PC-9 (cell line): Measurements from ENCODE around the gene RELA. TPM values are rescaled to one million over a fixed set of nuclear protein-coding genes. Genes with fewer than 3 reads are reported as not detected.
A peak's percentile ranks its signal among the peaks of the same experiment; 100 is the strongest.

Source experiments
- BruUV-seq: library from RNA; stranded (reverse); fragments of 400-500 nt; replicated peaks from 2 replicates; lab custom pipeline; 2021; lab: Mats Ljungman, UMichigan
- CTCF ChIA-PET: fragments of 300-600 bp; sonication (Branson Sonifier 250); formaldehyde crosslinking; loops from one replicate; lab custom pipeline; 2022; ENCODE audit warnings: antibody characterized with exemption; lab: Charles Lee
- POLR2A ChIA-PET: fragments of 300-600 bp; sonication (Branson Sonifier 250); formaldehyde crosslinking; loops from one replicate; lab custom pipeline; 2022; ENCODE audit warnings: antibody characterized with exemption; ENCODE audit not compliant: unreplicated experiment; lab: Charles Lee
- DNase-seq, 2 experiments: peaks; one replicate each; pipeline versions ENCODE4 v3.0.0 to v3.0.0-alpha.2; 2015 to 2022; ENCODE audit warnings: mixed read lengths in 1 of 2
- H2AFZ ChIP-seq: fragments of 200-600 bp; sonication (generic); 2 replicates; pipeline ENCODE4 v1.8.1; 2017; ENCODE audit warnings: antibody characterized with exemption
- H3F3A ChIP-seq: fragments of 200-600 bp; sonication (generic); 2 replicates; pipeline ENCODE4 v1.8.1; 2017; ENCODE audit warnings: antibody characterized with exemption, mild to moderate bottlenecking, low read depth; ENCODE audit not compliant: insufficient read depth
- H3K27ac ChIP-seq: fragments of 200-600 bp; sonication (generic); 2 replicates; pipeline ENCODE4 v1.6.1; 2016; ENCODE audit warnings: mixed run types
- H3K27me3 ChIP-seq: fragments of 200-600 bp; sonication (generic); 2 replicates; pipeline ENCODE4 v1.6.1; 2016; ENCODE audit warnings: low read depth, mixed run types; ENCODE audit not compliant: insufficient read depth
- H3K36me3 ChIP-seq: fragments of 200-600 bp; sonication (generic); 2 replicates; pipeline ENCODE4 v1.6.1; 2016; ENCODE audit warnings: low read depth, mixed run types
- H3K4me1 ChIP-seq: fragments of 200-600 bp; sonication (generic); replicated peaks from 2 replicates; pipeline ENCODE4 v1.6.1; 2016; ENCODE audit warnings: mixed run types; ENCODE audit not compliant: insufficient read depth
- H3K4me2 ChIP-seq: fragments of 200-600 bp; sonication (generic); 2 replicates; pipeline ENCODE4 v1.6.1; 2017; ENCODE audit warnings: mixed run types
- H3K4me3 ChIP-seq: fragments of 200-600 bp; sonication (generic); 2 replicates; pipeline ENCODE4 v1.6.1; 2016; ENCODE audit warnings: mixed run types
- H3K79me2 ChIP-seq: fragments of 200-600 bp; sonication (generic); 2 replicates; pipeline ENCODE4 v1.6.1; 2017; ENCODE audit warnings: low read depth, mixed run types
- H3K9me2 ChIP-seq: fragments of 200-600 bp; sonication (generic); 2 replicates; pipeline ENCODE4 v1.8.1; 2017; ENCODE audit warnings: mild to moderate bottlenecking; ENCODE audit not compliant: insufficient read depth
- H3K9me3 ChIP-seq: fragments of 200-600 bp; sonication (generic); 2 replicates; pipeline ENCODE4 v1.8.1; 2016; ENCODE audit warnings: low read depth; ENCODE audit not compliant: insufficient read depth
- H4K20me1 ChIP-seq: fragments of 200-600 bp; sonication (generic); 2 replicates; pipeline ENCODE4 v1.8.1; 2017; ENCODE audit not compliant: insufficient read depth
- EZH2 ChIP-seq: fragments of 200-600 bp; sonication (generic); IDR thresholded peaks from 2 replicates; pipeline ENCODE4 v1.8.0; 2017; ENCODE audit warnings: antibody characterized with exemption, low read depth
- intact Hi-C: fragments of 100-400 bp; cut with micrococcal nuclease; formaldehyde crosslinking; loops from one replicate; pipeline ENCODE4 v1.10.0; 2022; ENCODE audit not compliant: unreplicated experiment
- total RNA-seq: library from RNA; stranded (reverse); gene quantifications from 2 replicates; pipeline ENCODE4 v1.2.3, GENCODE V29; 2021
- TF ChIP-seq, protein P1 (sequence below): fragments of 200-600 bp; sonication (generic); conservative IDR thresholded peaks from 2 replicates; pipeline ENCODE4 v1.6.1; 2017; ENCODE audit warnings: mixed run types, antibody characterized with exemption, mild to moderate bottlenecking, moderate library complexity

The RELA gene
- total RNA-seq, 1 experiment from 2014 or later, result 86.8 TPM

DNA sequence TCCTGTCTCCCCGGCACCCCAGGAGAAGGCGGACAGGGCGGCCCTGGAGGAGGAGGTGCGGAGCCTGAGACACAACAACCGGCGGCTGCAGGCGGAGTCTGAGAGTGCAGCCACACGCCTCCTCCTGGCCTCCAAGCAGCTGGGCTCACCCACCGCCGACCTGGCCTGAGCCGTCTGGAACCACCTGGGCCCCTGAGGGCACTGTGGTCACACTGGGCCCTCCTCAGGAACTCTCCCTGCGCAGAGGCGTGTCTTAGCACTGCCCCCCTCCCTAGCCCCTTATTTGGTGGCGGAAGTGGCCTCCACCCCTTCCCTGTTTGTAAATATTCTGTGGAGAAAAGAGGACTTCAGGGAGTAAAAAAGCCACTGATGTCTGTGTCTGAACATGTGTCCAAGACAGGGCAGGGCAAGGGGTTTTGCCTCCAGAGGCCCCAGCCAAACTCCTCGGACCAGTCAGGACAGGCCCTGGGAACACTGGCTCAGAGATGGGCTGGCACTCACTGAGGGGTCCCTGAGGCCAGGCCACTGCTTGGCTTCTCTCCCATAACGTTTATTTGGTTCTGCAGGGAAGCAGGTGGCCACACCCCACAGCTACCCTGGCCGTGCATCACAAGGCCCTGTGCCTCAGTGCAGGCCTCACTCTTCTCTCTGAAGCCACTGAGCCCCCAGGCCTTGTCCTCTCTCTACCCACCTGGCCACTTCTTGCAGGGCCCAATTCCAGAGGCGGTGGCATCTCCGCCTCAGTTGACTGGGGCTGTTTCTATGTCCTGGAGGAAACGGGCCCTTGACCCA lies 12.0 kb downstream of the RELA start:
- POLR2A ChIA-PET, result interaction anchor here (0.6 kb wide), 1 partner anchor 252 kb away, joined by 3 read pairs; no protein-coding TSS in a partner anchor
- peak; percentile 25 to 26 for DNase-seq
- Histone ChIP-seq H3K4me1 (peaks cover 35% of the 10 kb centered on the region), H3K9me2 (no peaks in the 10 kb centered on the region), H3K79me2 (no peaks in the 10 kb centered on the region), H3K4me3 (no peak overlapping the region), H4K20me1 (no peaks in the 10 kb centered on the region), H3K27ac (peak overlapping the region; percentile 76), H3K4me2 (peak overlapping the region; percentile 76), H3K36me3 (0 out of 2 replicates have a peak, but pooled peaks cover 3% of the 10 kb centered on the region), H2AFZ (no peak overlapping the region), H3F3A (peaks cover 47% of the 10 kb centered on the region), H3K9me3 (no peaks in the 10 kb centered on the region), H3K27me3 (no peaks in the 10 kb centered on the region)
- BruUV-seq, result no TSS peak
- no peak for TF ChIP-seq EZH2
- TF ChIP-seq, protein P1, sequence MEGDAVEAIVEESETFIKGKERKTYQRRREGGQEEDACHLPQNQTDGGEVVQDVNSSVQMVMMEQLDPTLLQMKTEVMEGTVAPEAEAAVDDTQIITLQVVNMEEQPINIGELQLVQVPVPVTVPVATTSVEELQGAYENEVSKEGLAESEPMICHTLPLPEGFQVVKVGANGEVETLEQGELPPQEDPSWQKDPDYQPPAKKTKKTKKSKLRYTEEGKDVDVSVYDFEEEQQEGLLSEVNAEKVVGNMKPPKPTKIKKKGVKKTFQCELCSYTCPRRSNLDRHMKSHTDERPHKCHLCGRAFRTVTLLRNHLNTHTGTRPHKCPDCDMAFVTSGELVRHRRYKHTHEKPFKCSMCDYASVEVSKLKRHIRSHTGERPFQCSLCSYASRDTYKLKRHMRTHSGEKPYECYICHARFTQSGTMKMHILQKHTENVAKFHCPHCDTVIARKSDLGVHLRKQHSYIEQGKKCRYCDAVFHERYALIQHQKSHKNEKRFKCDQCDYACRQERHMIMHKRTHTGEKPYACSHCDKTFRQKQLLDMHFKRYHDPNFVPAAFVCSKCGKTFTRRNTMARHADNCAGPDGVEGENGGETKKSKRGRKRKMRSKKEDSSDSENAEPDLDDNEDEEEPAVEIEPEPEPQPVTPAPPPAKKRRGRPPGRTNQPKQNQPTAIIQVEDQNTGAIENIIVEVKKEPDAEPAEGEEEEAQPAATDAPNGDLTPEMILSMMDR, result no peak
- CTCF ChIA-PET, result no interaction called here
- intact Hi-C loops, result loop anchor here (5.0 kb wide), 2 partner anchors 33 to 362 kb away; partner anchors contain the start of genes CST6 and PCNX3

DNA sequence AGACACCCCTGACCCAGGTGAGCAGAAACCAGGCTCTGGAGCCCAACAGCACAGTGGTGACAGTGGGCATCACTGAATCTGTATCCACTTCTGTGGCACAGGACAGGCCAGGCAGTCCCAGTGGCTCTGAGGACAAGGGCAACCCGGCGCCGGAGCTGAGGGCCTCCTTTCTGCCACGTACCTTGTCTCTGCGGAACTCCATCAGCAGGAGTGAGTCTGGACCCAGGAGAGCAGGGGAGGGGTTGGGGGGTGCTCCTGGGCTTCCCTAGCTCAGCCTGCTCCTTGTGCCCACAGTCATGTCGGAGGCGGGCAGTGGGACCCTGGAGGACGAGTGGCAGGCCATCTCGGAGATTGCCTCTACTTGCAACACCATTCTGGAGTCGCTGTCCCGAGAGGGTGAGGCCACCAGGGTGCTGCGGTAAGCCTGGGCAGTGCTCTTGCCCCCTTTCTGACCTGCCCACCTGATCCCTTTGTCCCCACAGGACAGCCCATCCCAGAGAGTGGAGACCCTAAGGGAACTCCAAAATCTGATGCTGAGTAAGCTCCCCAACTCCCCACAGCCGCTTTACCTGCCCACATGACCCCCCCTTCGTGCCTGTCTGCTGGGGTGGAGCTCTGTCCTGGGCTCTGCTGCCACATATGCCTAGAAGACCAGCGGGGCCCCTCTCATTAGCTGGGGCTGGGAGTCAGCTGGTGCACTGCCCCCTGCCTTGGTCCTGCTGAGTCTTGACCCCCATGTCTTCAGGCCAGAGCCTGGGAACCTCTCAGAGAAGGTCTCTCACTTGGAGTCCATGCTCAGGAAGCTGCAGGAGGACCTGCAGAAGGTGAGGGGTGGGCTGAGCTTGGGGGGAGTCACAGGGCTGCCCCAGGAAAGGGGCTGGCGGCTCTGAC lies 12.8 kb downstream of the RELA start:
- Histone ChIP-seq H3K4me1 (peaks cover 35% of the 10 kb centered on the region), H3K27me3 (no peaks in the 10 kb centered on the region), H3K79me2 (no peaks in the 10 kb centered on the region), H3K36me3 (0 out of 2 replicates have a peak, but pooled peaks cover 3% of the 10 kb centered on the region), H3K9me2 (no peaks in the 10 kb centered on the region), H4K20me1 (no peaks in the 10 kb centered on the region), H3F3A (peaks cover 47% of the 10 kb centered on the region), H3K4me3 (no peak overlapping the region), H3K9me3 (no peaks in the 10 kb centered on the region), H3K27ac (no peak overlapping the region), H2AFZ (no peak overlapping the region), H3K4me2 (no peak overlapping the region)
- POLR2A ChIA-PET, result interaction anchor here (0.6 kb wide), 1 partner anchor 252 kb away, joined by 3 read pairs; no protein-coding TSS in a partner anchor
- intact Hi-C loops, result loop anchor here (5.0 kb wide), 2 partner anchors 33 to 362 kb away; partner anchors contain the start of genes CST6 and PCNX3
- CTCF ChIA-PET, result no interaction called here
- TF ChIP-seq EZH2, result no peak
- TF ChIP-seq, protein P1, result no peak
- no peak for DNase-seq
- BruUV-seq, result no TSS peak

DNA sequence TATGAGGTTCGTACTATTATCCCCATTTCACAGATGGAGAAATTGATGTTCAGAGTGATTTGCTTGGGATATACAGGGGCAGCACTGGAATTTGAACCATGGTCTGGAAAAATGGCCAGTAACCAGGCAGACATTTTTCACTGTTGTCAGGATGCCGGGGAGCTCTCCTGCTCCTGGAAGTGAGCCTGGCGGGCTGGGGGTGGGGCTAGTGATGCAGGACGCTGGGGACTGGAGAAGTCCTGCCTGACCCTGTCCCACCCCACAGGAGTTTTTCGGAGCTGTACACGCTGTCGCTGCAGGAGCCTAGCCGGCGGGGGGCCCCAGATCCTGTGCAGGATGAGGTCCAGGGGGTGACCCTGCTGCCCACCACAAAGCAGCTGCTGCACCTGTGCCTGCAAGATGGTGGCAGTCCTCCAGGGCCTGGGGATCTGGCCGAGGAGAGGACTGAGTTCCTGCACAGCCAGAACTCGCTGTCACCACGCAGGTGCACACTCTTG lies 13.7 kb downstream of the RELA start:
- H3K4me1 ChIP-seq, result peaks cover 34% of the 10 kb centered on the region
- H3K27ac ChIP-seq, result no peak overlapping the region
- TF ChIP-seq, protein P1, result no peak
- no peak for TF ChIP-seq EZH2
- H4K20me1 ChIP-seq, result no peaks in the 10 kb centered on the region
- no peaks in the 10 kb centered on the region for H3K27me3 ChIP-seq
- no peak overlapping the region for H3K4me3 ChIP-seq
- no peaks in the 10 kb centered on the region for H3K9me3 ChIP-seq
- CTCF ChIA-PET, result no interaction called here
- H3F3A ChIP-seq, result peaks cover 44% of the 10 kb centered on the region
- BruUV-seq, result no TSS peak
- POLR2A ChIA-PET, result no interaction called here
- H3K4me2 ChIP-seq, result no peak overlapping the region
- intact Hi-C loops, result no loop called here
- H3K79me2 ChIP-seq, result no peaks in the 10 kb centered on the region
- 0 out of 2 replicates have a peak, but pooled peaks cover 2% of the 10 kb centered on the region for H3K36me3 ChIP-seq
- DNase-seq, result peak in 1 of 2 experiments; percentile 17
- H2AFZ ChIP-seq, result no peak overlapping the region
- H3K9me2 ChIP-seq, result no peaks in the 10 kb centered on the region
